AML-193 (cell line): ENCODE measurements around the gene RCAN1.

Experiments
- DNase-seq, 2 experiments: peaks; one replicate each; lab custom pipeline; 2025; lab: John Stamatoyannopoulos, UW

The RCAN1 gene

GRCh38 chr21:34537838-34538237, 77.1 kb downstream of the RCAN1 start:
- no peak for DNase-seq

DNA sequence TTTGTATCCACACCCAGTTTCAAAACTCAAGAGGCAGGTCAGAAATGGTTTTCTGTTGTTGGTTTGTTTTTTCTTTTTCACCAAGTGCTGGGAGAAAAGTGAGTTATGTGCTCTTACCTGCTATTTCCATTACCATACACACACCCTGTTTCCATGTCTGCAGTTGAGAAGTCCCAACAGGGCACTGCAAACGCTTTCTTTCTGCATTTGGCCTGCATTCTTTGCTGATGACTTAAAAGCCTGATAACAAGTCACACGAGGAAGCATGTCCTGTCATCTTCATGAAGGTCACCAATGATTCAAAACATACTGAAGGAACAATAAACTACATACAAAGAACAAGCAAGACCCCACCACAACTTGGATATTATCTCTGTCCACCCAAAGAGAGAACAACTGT, 78.1 kb downstream of the RCAN1 start:
- DNase-seq, result no peak

GRCh38 chr21:34536311-34536710, 78.6 kb downstream of the RCAN1 start:
- DNase-seq, result no peak

GRCh38 chr21:34535886-34536285, 79.0 kb downstream of the RCAN1 start:
- no peak for DNase-seq

GRCh38 chr21:34534522-34534921, 80.4 kb downstream of the RCAN1 start:
- peak; percentile 83 to 92 for DNase-seq

DNA sequence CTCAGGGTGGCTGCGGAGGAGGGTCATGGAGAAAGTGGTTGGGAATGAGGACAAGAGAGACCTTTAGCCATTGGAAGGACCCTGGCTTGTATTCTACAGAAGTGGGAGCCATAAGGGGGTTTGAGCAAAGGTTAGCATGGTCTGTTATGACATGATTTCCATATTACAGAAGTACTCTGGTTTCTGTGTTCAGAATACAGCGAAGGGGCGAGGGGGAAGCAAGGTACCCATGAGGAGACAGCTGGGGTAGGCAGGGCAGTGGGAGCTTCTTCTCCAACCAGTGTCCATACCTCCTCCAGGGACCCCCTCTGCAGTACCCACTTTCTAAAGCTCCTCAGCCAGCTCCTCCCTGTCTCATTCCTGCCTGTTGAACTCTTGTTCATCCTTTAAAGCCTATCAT, 81.0 kb downstream of the RCAN1 start:
- no peak for DNase-seq

- no peak for DNase-seq
Measured at GRCh38 chr21:34531399-34531798, 83.5 kb downstream of the RCAN1 start.

- DNase-seq, result no peak
Measured at GRCh38 chr21:34530261-34530660, 84.7 kb downstream of the RCAN1 start.

DNA sequence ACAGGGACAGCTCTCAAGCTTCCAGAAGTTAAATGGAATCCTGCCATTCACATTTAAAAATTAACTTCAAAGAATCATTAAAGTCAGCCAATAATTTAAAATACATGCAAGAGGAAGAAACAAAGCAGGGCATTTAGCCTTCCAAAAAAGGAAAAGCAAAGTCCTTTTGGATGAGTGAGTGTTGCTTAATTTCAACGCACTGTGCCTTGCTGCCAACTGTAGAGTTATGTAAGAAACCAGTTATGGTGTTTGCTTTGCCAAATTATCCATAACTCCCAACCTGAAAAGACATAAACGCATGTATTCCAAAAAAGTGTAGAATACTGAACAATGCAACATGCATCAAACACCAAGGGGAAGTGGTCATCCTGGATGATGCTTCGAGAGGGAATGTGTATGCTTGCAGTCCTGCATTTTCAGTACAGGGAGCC, 86.8 kb downstream of the RCAN1 start:
- DNase-seq, result no peak

GRCh38 chr21:34526618-34527290, 88.2 kb downstream of the RCAN1 start:
- no peak for DNase-seq

- no peak for DNase-seq
Measured at GRCh38 chr21:34526241-34526617, 88.7 kb downstream of the RCAN1 start.

- DNase-seq, result no peak
Measured at GRCh38 chr21:34524646-34525601, 90.0 kb downstream of the RCAN1 start.

GRCh38 chr21:34523019-34523555, 91.8 kb downstream of the RCAN1 start:
- DNase-seq, result no peak

- no peak for DNase-seq
Measured at GRCh38 chr21:34522284-34522683, 92.6 kb downstream of the RCAN1 start.

DNA sequence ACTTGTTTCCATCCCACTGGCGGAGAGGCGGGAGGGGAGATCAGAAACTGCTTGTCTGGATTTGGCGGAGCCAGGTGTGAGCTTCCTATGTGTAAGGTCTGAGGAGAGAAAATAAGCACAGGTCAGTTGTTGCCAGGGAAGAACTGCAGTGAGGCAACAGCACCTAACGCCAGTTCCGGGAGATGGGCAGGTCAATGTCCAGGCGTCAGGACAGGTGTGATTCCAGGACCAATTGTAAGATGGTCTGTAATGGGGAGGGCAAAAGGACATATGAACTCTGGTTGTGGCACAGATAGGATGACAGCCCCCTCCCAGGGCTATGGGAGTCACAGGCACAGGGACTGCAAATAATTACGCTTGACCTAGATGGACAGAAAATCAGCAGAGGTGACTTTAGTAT, 93.4 kb downstream of the RCAN1 start:
- DNase-seq, result no peak

- peak; percentile 30 to 35 for DNase-seq
Measured at GRCh38 chr21:34520764-34521508, 94.0 kb downstream of the RCAN1 start.

DNA sequence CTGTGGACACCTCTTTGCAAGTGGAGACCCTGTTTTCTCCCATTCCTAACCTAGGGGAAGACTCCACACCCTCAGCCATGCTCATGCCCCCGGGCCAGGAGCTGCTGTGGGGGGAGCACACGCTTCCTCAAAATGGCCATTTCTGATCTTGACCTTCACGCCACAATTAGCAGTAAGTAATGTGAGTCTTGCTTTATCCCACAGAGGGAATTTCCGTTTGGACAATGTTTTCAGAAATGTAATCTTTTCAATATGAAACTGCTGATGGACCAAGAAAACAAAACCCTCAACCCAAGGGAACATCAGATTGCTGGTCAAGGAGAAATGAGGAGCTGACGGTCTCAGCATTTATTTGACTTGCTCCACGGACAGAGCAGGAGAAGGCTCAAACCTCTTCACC, 94.6 kb downstream of the RCAN1 start:
- no peak for DNase-seq

DNA sequence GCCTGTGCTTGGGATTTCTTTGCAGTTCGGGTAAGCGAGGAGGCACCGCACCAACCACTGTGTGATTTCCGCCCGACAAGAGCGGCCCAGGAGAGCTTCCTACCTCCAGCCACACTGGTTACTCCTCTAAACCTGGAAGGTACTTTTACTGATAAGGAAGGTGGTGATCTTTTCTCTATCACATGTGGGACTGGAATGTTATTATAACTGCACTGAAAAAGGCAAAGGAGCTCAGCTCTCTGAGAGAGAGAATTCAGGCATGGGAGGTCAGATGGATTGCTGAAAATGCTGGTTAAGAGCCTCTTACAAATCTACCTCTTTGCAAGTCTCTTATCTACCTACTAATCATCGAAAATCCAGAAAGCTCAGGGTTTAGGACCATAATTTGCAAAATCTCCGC, 95.2 kb downstream of the RCAN1 start:
- DNase-seq, result no peak

DNA sequence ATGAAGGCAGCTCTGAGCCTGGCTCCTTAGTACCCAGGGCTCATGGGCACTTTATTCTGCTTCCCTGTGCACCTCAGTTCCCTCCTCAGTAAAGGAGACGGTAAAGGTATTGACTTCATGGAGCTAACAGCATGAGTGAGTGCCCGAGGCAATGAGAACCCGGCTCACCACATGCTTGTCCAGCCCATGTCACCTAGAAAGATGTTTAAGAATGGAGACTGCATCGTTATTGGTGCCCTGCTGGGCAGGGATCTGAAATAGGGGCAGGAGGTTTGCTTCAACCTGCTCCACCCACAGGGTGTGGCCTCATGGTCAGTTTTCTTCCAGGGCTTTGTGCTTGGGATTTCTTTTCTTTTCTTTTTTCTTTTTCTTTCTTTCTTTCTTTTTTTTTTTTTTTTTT, 95.9 kb downstream of the RCAN1 start:
- DNase-seq, result no peak

DNA sequence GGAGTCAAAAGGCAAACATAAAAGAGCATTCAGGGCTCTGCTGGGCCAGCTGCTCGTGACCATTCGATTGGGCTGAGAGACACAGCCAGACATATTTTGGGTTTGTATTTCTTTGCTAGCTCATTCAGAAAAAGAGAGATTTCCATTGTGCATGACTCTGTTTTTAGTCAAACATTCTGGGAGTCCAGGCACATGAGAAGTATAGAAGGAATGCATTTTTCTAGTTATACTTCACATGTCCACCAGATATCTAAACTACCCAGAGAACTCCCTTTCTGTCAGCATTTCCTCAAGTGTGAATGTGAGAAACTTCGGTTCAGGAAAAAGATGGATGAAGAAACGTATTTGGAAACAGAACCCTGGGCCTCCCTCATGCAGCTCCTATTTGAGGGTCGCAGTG, 96.6 kb downstream of the RCAN1 start:
- no peak for DNase-seq

GRCh38 chr21:34517491-34518245, 97.2 kb downstream of the RCAN1 start:
- peak; percentile 83 to 89 for DNase-seq

DNA sequence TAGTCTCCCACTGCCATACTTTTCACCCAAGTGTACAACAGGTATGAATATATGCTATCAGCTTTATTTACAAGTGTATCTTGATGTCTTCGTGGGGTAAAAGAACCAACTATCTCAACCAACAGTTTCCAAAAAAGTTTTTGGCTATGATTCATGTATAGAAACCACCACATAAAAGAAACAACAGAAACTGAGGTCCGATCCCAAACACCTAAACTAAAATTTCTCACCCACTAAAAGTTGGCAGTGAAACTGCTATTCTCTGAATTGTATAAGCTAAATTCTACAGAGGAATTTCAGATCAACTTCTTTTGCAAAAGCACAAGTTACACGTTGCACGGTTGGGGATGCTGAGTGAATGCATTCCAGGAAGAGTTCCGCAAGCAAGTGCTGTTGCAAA, 97.9 kb downstream of the RCAN1 start:
- no peak for DNase-seq
